GM21786 (cell line): ENCODE results near the gene CDHR4.
"Not testable (repeated sequence)": the region's sequence is repeated elsewhere in the genome, so short reads cannot be mapped to it uniquely, and the experiment has no call there.

Experiments
- ATAC-seq: cut with Tn5 transposase; IDR thresholded peaks from one replicate; pipeline ENCODE4 v1.9.1; 2021; ENCODE audit not compliant: unreplicated experiment

CDHR4 gene, protein sequence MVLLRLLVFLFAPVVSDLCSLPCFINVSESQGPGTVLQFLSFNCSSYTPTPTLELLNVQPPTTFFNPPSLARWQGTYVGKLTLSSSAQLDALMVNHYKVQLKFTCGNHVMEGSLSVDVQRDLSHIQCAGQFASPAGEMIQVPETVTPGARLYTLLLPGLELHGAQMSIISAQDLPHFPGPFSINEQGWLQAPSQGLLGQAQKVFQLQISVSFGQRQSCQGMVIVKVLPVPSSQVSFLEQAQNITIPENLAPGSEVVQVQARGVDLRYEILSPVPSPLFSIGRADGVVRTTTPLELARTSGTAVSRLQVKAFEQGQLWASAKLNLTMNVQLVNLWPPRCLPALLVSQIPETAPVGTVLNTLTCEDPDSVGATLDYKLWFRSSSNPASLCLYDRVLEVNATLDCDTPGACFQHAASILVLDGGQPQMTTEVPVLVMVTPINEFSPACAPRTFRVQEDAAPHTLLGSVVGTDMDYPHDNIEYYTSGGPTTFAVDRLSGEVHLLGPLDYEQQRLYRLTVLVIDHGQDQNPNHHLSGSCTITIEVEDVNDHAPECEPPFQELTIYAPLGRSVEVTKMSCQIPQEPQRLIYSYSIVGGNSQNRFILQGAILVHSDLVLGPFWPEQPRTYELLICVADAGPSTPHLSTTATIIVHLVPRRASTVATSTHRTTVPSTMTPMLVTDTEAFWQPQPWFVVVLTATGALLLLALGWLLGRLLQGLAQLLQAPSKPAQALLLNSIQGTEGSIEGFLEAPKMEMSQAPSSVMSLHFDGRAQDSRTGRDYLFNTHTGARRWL

GRCh38 chr3:49799761-49800160, at the start of gene CDHR4:
CDHR4 (minus strand) TSS chr3:49799873; CDS start chr3:49799812, 61 bp downstream.
- no peak for ATAC-seq

GRCh38 chr3:49845694-49846093, 46.0 kb upstream of the CDHR4 start:
- ATAC-seq: no peak

GRCh38 chr3:49844464-49845183, 45.0 kb upstream of the CDHR4 start:
- no peak for ATAC-seq

DNA sequence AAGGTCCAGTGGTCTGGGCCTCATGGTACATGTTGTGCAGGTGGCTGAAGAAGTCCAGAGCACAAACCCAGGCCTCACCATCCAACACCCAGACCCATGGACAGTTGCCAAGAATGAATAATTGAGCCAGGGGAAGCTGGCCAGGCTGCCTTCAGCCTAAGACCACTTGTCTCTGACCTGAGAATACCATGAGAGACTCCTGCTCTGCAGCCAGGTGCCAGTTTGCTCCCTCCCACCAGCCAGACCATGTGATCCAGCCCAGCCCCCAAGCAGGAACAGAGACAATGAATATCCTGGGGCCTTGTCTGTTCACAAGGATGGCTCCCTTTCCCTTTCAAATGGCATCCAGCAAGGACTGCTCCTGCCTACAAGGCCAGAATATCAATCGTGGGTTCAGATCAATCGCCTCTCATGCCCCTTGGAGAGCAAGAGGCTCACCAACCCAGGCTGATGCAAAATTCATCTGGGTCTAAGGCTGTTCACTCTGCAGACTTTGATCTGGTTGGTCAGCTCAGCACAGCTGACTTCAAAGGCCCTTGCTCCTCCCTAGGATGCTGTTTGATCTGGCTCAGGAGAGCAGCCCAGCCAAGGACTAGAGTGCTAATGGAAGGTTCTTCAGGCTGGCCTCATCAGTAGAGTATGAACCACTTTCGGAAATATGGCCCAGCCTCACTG, 43.3 kb upstream of the CDHR4 start:
- no peak for ATAC-seq

- ATAC-seq: no peak
Measured at GRCh38 chr3:49841806-49842205, 42.1 kb upstream of the CDHR4 start.

- no peak for ATAC-seq
Measured at GRCh38 chr3:49841126-49841696, 41.5 kb upstream of the CDHR4 start.

GRCh38 chr3:49840388-49840787, 40.7 kb upstream of the CDHR4 start:
- no peak for ATAC-seq

- ATAC-seq: no peak
Measured at GRCh38 chr3:49839193-49839809, 39.6 kb upstream of the CDHR4 start.

GRCh38 chr3:49831341-49831740, 31.7 kb upstream of the CDHR4 start:
- ATAC-seq: no peak

- no peak for ATAC-seq
Measured at GRCh38 chr3:49826016-49826415, 26.3 kb upstream of the CDHR4 start.

DNA sequence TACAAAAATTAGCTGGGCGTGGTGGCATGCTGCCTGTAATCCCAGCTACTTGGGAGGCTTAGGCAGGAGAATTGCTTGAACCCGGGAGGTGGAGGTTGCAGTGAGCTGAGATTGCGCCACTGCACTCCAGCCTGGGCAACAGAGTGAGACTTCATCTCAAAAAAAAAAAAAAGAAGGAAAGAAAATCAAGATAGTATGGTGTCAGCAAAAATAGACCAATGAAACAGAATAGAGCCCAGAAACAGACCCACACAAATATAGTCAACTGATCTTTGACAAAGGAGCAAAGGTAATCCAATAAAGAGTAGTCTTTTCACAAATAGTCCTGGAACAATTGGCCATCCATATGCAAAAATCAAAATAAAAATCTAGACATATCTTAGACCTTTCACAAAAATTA, 23.5 kb upstream of the CDHR4 start:
- ATAC-seq: not testable (repeated sequence)

DNA sequence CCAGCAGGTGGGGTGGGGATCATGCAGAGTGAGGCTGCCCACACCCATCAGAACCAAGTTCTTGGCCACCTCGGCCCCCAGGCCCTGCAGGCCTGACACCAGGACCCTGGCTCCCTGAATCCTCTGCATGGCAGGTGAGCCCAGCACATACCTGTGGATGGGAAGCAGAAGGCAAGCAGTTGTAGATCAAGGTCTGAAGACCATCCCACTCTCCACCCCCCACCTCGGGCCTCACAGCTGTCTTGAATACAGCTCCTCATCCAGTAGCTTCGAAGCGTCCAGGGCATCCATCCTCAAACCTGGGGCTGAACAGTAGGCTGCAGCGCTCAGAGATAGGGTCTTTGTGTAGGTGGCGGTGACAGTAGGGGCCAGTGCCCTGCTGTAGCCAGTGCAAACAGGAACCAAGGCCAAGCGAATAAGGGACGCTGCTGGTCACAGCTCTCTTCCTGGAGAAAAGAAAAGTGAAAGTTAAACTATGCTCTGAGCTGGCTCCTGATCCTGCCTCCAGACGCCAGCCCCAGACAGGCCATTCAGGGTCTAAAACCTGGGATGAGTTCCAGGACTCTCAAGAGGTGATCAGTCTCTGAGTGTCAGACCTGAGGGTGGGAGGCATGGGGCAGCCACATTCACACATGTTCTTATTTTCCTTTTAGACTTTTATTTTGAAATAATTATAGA, 14.0 kb upstream of the CDHR4 start, which contains the start of gene UBA7:
Gene UBA7, minus strand, starts transcription at position 457 of the 678 bp plus-strand sequence. Its CDS starts 166 bp downstream, at position 291.
- ATAC-seq: no peak

DNA sequence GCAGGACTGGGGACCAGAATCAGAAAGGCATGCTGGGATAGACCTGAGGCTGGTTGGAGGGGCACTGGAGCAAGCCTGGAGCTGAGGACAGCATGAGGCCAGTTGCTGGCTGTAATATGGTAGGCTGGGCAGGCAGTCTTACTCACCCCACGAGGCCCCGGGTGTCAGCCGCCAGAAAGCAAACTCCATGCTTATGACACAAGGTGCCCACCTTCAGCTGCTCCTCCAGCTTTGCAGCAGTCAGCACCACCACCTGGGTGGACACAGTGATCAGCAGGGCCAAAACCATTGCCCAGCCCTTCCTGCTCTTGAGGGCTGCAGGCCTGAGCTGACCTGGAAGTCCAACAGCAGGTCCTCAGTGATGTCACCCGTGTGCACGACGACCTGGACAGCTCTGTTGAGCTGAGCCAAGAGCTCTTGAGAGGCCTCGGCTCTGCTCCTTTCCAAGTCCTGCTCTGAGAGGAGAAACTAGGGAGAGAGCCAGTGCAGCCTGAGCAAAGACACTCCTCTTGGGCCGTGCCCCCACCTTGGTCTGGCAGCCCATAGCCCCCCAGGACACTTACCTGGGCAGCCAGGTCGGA, 13.3 kb upstream of the CDHR4 start:
- no peak for ATAC-seq

DNA sequence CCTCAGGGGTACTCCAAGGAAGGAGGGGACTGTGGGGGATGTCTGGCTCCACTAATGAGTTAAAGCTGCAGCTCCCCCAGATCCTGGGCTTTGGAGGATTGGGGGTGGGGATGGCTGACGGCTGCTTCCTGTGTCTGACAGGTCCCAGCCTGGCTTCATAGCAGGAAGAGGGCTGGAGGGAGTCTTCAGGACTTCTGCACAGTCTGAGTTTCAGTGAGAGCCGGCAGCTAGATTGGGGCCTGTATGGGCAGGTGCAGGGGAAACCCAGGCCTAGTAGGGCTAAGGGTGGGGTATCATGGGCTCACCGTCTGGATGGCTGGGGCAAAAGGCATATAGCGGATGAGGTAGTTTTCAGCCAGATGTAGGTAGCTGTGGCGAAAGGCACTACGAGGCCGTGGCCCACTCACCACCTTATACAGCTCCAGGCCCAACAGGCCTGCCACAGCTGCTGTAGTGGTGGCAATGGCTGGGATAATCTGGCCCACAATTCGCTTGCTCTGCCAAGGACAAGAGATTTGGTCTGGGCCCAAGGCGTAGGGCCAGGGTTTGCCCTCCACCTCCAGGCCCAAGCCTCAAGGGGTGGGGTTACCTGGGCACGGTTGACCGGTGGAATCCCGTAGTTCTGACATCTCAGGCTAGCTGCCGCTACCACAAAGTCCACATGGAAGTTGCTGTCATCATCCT, 7.9 kb upstream of the CDHR4 start:
- ATAC-seq: peak; percentile 28

GRCh38 chr3:49806850-49807249, 7.2 kb upstream of the CDHR4 start:
- no peak for ATAC-seq

DNA sequence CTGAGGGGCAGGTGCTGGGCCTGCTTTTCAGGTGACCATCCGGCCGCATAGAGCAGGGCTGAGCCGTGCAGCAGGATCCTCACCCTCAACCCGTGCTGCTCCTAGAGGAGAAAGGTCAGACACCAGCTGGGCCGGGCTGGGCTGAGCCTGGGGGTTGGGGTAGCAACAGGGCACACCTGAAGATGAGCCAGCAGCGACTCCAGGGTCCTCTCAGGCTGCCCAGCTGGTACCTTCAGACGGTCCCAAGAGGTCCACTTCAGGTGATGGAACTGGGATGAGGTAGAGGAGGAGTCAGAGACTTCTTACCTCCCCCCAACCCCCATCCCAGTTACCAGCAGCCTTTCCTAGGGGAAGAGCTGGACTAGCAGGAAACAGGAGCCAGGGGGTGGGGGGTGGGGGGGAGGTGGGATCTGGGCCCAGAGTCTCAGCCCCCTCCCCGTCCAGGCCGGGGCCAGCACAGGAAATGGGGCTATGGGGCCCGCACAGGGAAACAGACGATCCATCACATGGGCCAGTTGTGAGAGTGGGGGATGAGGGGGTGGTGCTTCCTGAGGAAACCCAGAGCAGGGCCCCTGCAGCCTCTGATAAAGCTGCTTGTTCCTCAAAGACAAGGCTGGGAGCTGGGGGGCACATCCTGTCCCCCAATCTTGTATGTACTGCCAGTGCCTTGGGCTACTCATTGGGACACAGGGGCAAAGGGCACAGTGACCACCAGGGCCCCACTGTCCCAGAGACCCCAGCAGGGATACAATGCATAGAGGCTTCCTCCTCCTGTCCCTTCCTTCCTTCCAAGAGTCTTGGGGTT, 6.4 kb upstream of the CDHR4 start:
- ATAC-seq: no peak

GRCh38 chr3:49805367-49805782, 5.7 kb upstream of the CDHR4 start:
- ATAC-seq: no peak
